ENCODE results near the gene PLA2G4C.

PLA2G4C gene

GRCh38 chr19:48006762-48007161 lies 103.9 kb downstream of the PLA2G4C start:
- no peak for TF ChIP-seq CTCF (IDR thresholded peaks at IDR 0.05; ENCODE audit: borderline replicate concordance, control extremely low read depth, extremely low read depth, insufficient read depth, missing control alignments)
- DNase-seq (ENCODE audit: low spot score): no peak
- in situ Hi-C loops (cut with MboI; ENCODE audit: low sequenced_read_pairs, unreplicated experiment): no loop called here

- no peak for TF ChIP-seq CTCF (IDR thresholded peaks at IDR 0.05; ENCODE audit: borderline replicate concordance, control extremely low read depth, extremely low read depth, insufficient read depth, missing control alignments)
- no peak for DNase-seq (ENCODE audit: low spot score)
- in situ Hi-C loops (cut with MboI; ENCODE audit: low sequenced_read_pairs, unreplicated experiment): no loop called here
These were observed 106.4 kb downstream of the PLA2G4C start for GRCh38 chr19:48004236-48004635.

- TF ChIP-seq CTCF (IDR thresholded peaks at IDR 0.05; ENCODE audit: borderline replicate concordance, control extremely low read depth, extremely low read depth, insufficient read depth, missing control alignments): no peak
- no peak for DNase-seq (ENCODE audit: low spot score)
- in situ Hi-C loops (cut with MboI; ENCODE audit: low sequenced_read_pairs, unreplicated experiment): no loop called here
These were observed 109.8 kb downstream of the PLA2G4C start for GRCh38 chr19:48000846-48001245.

GRCh38 chr19:47998800-47999199 lies 111.8 kb downstream of the PLA2G4C start:
- in situ Hi-C loops (cut with MboI; ENCODE audit: low sequenced_read_pairs, unreplicated experiment): no loop called here
- no peak for DNase-seq (ENCODE audit: low spot score)
- no peak for TF ChIP-seq CTCF (IDR thresholded peaks at IDR 0.05; ENCODE audit: borderline replicate concordance, control extremely low read depth, extremely low read depth, insufficient read depth, missing control alignments)

Measured in GM13976 (cell line).